ENCODE measurements around the gene TUSC1. TPM values are rescaled to one million over a fixed set of nuclear protein-coding genes. Genes with fewer than 3 reads are reported as not detected.
A peak's percentile ranks its signal among the peaks of the same experiment; 100 is the strongest.
"Not testable (repeated sequence)": the region's sequence is repeated elsewhere in the genome, so short reads cannot be mapped to it uniquely, and the experiment has no call there.

Gene TUSC1
- total RNA-seq, 4 donors from 2014 or later, result 22.4 to 43.5 (median 34.0) TPM

- TF ChIP-seq POLR2AphosphoS5 (IDR thresholded peaks at IDR 0.05), result no peak
- no peak for TF ChIP-seq POLR2A (IDR thresholded peaks at IDR 0.05; ENCODE audit: low read depth)
- no peak for TF ChIP-seq EP300 (IDR thresholded peaks at IDR 0.05)
- Histone ChIP-seq H3K27ac (replicated peaks in 1 of 4) (no peak overlapping the region), H3K9me3 (no peaks in the 10 kb centered on the region), H3K4me3 (no peak overlapping the region), H3K27me3 (no peaks in the 10 kb centered on the region), H3K36me3 (no peaks in the 10 kb centered on the region), H3K4me1 (peaks cover 5 to 31% (median 26%) of the 10 kb centered on the region in 4 donors)
- intact Hi-C loops (cut with DNase I), result no loop called here
- WGBS, result 89% methylated on average over 4 of the region's 4 CpGs
- no peak for DNase-seq (ENCODE audit: extremely low spot score)
Measured at GRCh38 chr9:25704800-25705199, 26.6 kb upstream of the TUSC1 start.

GRCh38 chr9:25703701-25704357 lies 25.6 kb upstream of the TUSC1 start:
- Histone ChIP-seq H3K4me1 (peaks cover 5 to 31% (median 26%) of the 10 kb centered on the region in 4 donors), H3K4me3 (no peak overlapping the region), H3K27ac (replicated peaks in 1 of 4) (peak overlapping the region in 2 of 4 donors; percentile 28 to 40), H3K9me3 (no peaks in the 10 kb centered on the region), H3K27me3 (no peaks in the 10 kb centered on the region), H3K36me3 (no peaks in the 10 kb centered on the region)
- DNase-seq (ENCODE audit: extremely low spot score), result no peak
- WGBS, result 33% methylated on average over 2 of the region's 2 CpGs
- intact Hi-C loops (cut with DNase I), result no loop called here
- TF ChIP-seq CTCF (IDR thresholded peaks at IDR 0.05) (no peak), POLR2AphosphoS5 (IDR thresholded peaks at IDR 0.05) (no peak), POLR2A (IDR thresholded peaks at IDR 0.05; ENCODE audit: low read depth) (no peak), EP300 (IDR thresholded peaks at IDR 0.05) (no peak)

GRCh38 chr9:25702536-25702935 lies 24.3 kb upstream of the TUSC1 start:
- H3K27me3 ChIP-seq, result no peaks in the 10 kb centered on the region
- H3K36me3 ChIP-seq, result no peaks in the 10 kb centered on the region
- peaks cover 5 to 31% (median 26%) of the 10 kb centered on the region in 4 donors for H3K4me1 ChIP-seq
- intact Hi-C loops (cut with DNase I), result no loop called here
- H3K27ac ChIP-seq (replicated peaks in 1 of 4), result no peak overlapping the region
- H3K9me3 ChIP-seq, result no peaks in the 10 kb centered on the region
- WGBS, result 57% methylated on average over 3 of the region's 3 CpGs
- no peak for TF ChIP-seq CTCF (IDR thresholded peaks at IDR 0.05)
- TF ChIP-seq POLR2A (IDR thresholded peaks at IDR 0.05; ENCODE audit: low read depth), result no peak
- no peak for TF ChIP-seq POLR2AphosphoS5 (IDR thresholded peaks at IDR 0.05)
- no peak for TF ChIP-seq EP300 (IDR thresholded peaks at IDR 0.05)
- no peak overlapping the region for H3K4me3 ChIP-seq
- DNase-seq (ENCODE audit: extremely low spot score), result no peak

GRCh38 chr9:25700899-25701298 lies 22.7 kb upstream of the TUSC1 start:
- H3K27me3 ChIP-seq; H3K4me3 ChIP-seq; intact Hi-C loops (cut with DNase I); H3K36me3 ChIP-seq; H3K27ac ChIP-seq (replicated peaks in 1 of 4); DNase-seq (ENCODE audit: extremely low spot score); H3K9me3 ChIP-seq: not testable (repeated sequence)
- 49% methylated on average over 3 of the region's 3 CpGs for WGBS
- H3K4me1 ChIP-seq, result peaks cover 5 to 31% (median 26%) of the 10 kb centered on the region in 4 donors

- Histone ChIP-seq H3K36me3 (no peaks in the 10 kb centered on the region), H3K27me3 (no peaks in the 10 kb centered on the region), H3K4me3 (no peak overlapping the region), H3K4me1 (peaks cover 5 to 31% (median 26%) of the 10 kb centered on the region in 4 donors), H3K9me3 (no peaks in the 10 kb centered on the region), H3K27ac (replicated peaks in 1 of 4) (no peak overlapping the region)
- no peak for DNase-seq (ENCODE audit: extremely low spot score)
- intact Hi-C loops (cut with DNase I), result no loop called here
- TF ChIP-seq CTCF (IDR thresholded peaks at IDR 0.05) (no peak), POLR2AphosphoS5 (IDR thresholded peaks at IDR 0.05) (no peak), POLR2A (IDR thresholded peaks at IDR 0.05; ENCODE audit: low read depth) (no peak), EP300 (IDR thresholded peaks at IDR 0.05) (no peak)
Measured at GRCh38 chr9:25700430-25700829, 22.2 kb upstream of the TUSC1 start.

- TF ChIP-seq EP300 (IDR thresholded peaks at IDR 0.05), result no peak
- no peak for TF ChIP-seq POLR2A (IDR thresholded peaks at IDR 0.05; ENCODE audit: low read depth)
- no peak for TF ChIP-seq CTCF (IDR thresholded peaks at IDR 0.05)
- no peak for TF ChIP-seq POLR2AphosphoS5 (IDR thresholded peaks at IDR 0.05)
- 73% methylated on average over 4 of the region's 4 CpGs for WGBS
- Histone ChIP-seq H3K27ac (replicated peaks in 1 of 4) (no peak overlapping the region), H3K4me1 (no peaks in the 10 kb centered on the region), H3K9me3 (no peaks in the 10 kb centered on the region), H3K36me3 (no peaks in the 10 kb centered on the region), H3K4me3 (no peak overlapping the region), H3K27me3 (no peaks in the 10 kb centered on the region)
- intact Hi-C loops (cut with DNase I), result no loop called here
- no peak for DNase-seq (ENCODE audit: extremely low spot score)
Measured at GRCh38 chr9:25691786-25692185, 13.5 kb upstream of the TUSC1 start.

Data from esophagus muscularis mucosa (tissue), 4 donors.